T-helper 17 cell (primary cell): ENCODE data around the gene VWF. TPM values are rescaled to one million over a fixed set of nuclear protein-coding genes. Genes with fewer than 3 reads are reported as not detected.

Experiments used
- ATAC-seq: fragments of 150-1000 bp; cut with Tn5 transposase; 2 replicates; pipeline ENCODE4 v1.10.0; 2021; ENCODE audit warnings: mild to moderate bottlenecking, moderate library complexity
- DNase-seq, 3 donors: peaks; one replicate each; pipeline versions ENCODE4 v3.0.0 to v3.0.0-alpha.2; 2020 to 2021
- H3K9me3 ChIP-seq: one replicate; pipeline ENCODE4 v1.7.0; 2013; ENCODE audit warnings: low read length, mild to moderate bottlenecking; ENCODE audit not compliant: control insufficient read depth, poor library complexity, severe bottlenecking
- H3K27ac Mint-ChIP-seq: one replicate; pipeline ENCODE4 v1.8.0; 2022; ENCODE audit warnings: mild to moderate bottlenecking, moderate library complexity, mixed read lengths
- H3K27me3 Mint-ChIP-seq: one replicate; pipeline ENCODE4 v1.8.0; 2022; ENCODE audit warnings: mixed read lengths
- H3K36me3 Mint-ChIP-seq: one replicate; pipeline ENCODE4 v1.8.0; 2022; ENCODE audit warnings: low read depth, mixed read lengths
- H3K4me1 Mint-ChIP-seq: one replicate; pipeline ENCODE4 v1.8.0; 2022; ENCODE audit warnings: mild to moderate bottlenecking, mixed read lengths
- H3K4me3 Mint-ChIP-seq: one replicate; pipeline ENCODE4 v1.8.0; 2022; ENCODE audit warnings: mild to moderate bottlenecking, moderate library complexity, mixed read lengths
- total RNA-seq, 4 donors: library from RNA in 2 of 4; stranded (reverse) in 2 of 4; gene quantifications; one replicate each; pipeline ENCODE4 v1.2.3 and lab custom pipeline; 2022 to 2026

VWF gene
- total RNA-seq, 2 donors from 2014 or later = 0.55 to 4.1 TPM

GRCh38 chr12:5976196-5976595 lies 148.3 kb downstream of the VWF start:
- no peaks in the 10 kb centered on the region for H3K9me3 ChIP-seq
- Mint-ChIP-seq H3K27me3 (peaks cover 57% of the 10 kb centered on the region), H3K36me3 (no peaks in the 10 kb centered on the region), H3K27ac (no peak overlapping the region), H3K4me3 (no peak overlapping the region), H3K4me1 (peaks cover 2% of the 10 kb centered on the region)
- ATAC-seq (no peak), DNase-seq (no peak)

GRCh38 chr12:5973461-5974115 lies 150.9 kb downstream of the VWF start:
- H3K9me3 ChIP-seq = no peaks in the 10 kb centered on the region
- no peaks in the 10 kb centered on the region for H3K36me3 Mint-ChIP-seq
- peaks cover 2% of the 10 kb centered on the region for H3K4me1 Mint-ChIP-seq
- H3K27ac Mint-ChIP-seq = no peak overlapping the region
- H3K4me3 Mint-ChIP-seq = no peak overlapping the region
- ATAC-seq (no peak), DNase-seq (no peak)
- H3K27me3 Mint-ChIP-seq = peaks cover 84% of the 10 kb centered on the region

GRCh38 chr12:5972387-5972786 lies 152.1 kb downstream of the VWF start:
- ATAC-seq (no peak), DNase-seq (no peak)
- no peaks in the 10 kb centered on the region for H3K9me3 ChIP-seq
- Mint-ChIP-seq H3K27me3 (peaks cover 87% of the 10 kb centered on the region), H3K36me3 (no peaks in the 10 kb centered on the region), H3K4me3 (no peak overlapping the region), H3K27ac (peak overlapping the region; percentile 14), H3K4me1 (peaks cover 2% of the 10 kb centered on the region)

GRCh38 chr12:5971194-5971850 lies 153.1 kb downstream of the VWF start:
- Mint-ChIP-seq H3K27me3 (peaks cover 78% of the 10 kb centered on the region), H3K36me3 (no peaks in the 10 kb centered on the region), H3K4me1 (no peaks in the 10 kb centered on the region), H3K27ac (no peak overlapping the region), H3K4me3 (no peak overlapping the region)
- no peak for DNase-seq
- no peaks in the 10 kb centered on the region for H3K9me3 ChIP-seq
- no peak for ATAC-seq

- no peak for DNase-seq
- peaks cover 2% of the 10 kb centered on the region for H3K4me1 Mint-ChIP-seq
- no peaks in the 10 kb centered on the region for H3K9me3 ChIP-seq
- no peak for ATAC-seq
- H3K4me3 Mint-ChIP-seq = no peak overlapping the region
- peaks cover 74% of the 10 kb centered on the region for H3K27me3 Mint-ChIP-seq
- H3K36me3 Mint-ChIP-seq = no peaks in the 10 kb centered on the region
- peak overlapping the region; percentile 32 for H3K27ac Mint-ChIP-seq
Measured at GRCh38 chr12:5969974-5970690, 154.3 kb downstream of the VWF start.

GRCh38 chr12:5969156-5969973 lies 155.1 kb downstream of the VWF start:
- H3K9me3 ChIP-seq = no peaks in the 10 kb centered on the region
- ATAC-seq (no peak), DNase-seq (no peak)
- Mint-ChIP-seq H3K4me1 (peaks cover 4% of the 10 kb centered on the region), H3K27me3 (peaks cover 75% of the 10 kb centered on the region), H3K36me3 (no peaks in the 10 kb centered on the region), H3K4me3 (no peak overlapping the region), H3K27ac (no peak overlapping the region)

- Mint-ChIP-seq H3K27me3 (peaks cover 62% of the 10 kb centered on the region), H3K4me1 (peaks cover 6% of the 10 kb centered on the region), H3K4me3 (no peak overlapping the region), H3K27ac (no peak overlapping the region), H3K36me3 (no peaks in the 10 kb centered on the region)
- DNase-seq (no peak), ATAC-seq (no peak)
- no peaks in the 10 kb centered on the region for H3K9me3 ChIP-seq
Measured at GRCh38 chr12:5967645-5968415, 156.6 kb downstream of the VWF start.

- H3K4me3 Mint-ChIP-seq = no peak overlapping the region
- H3K27ac Mint-ChIP-seq = no peak overlapping the region
Measured at GRCh38 chr12:5966486-5967095, 157.9 kb downstream of the VWF start.

GRCh38 chr12:5965950-5966383 lies 158.5 kb downstream of the VWF start:
- no peak overlapping the region for H3K4me3 Mint-ChIP-seq
- no peaks in the 10 kb centered on the region for H3K36me3 Mint-ChIP-seq
- H3K4me1 Mint-ChIP-seq = peaks cover 6% of the 10 kb centered on the region
- DNase-seq = peak in 1 of 3 donors; percentile 21
- H3K27me3 Mint-ChIP-seq = peaks cover 43% of the 10 kb centered on the region
- H3K27ac Mint-ChIP-seq = no peak overlapping the region
- no peaks in the 10 kb centered on the region for H3K9me3 ChIP-seq
- ATAC-seq = peak; percentile 77

More at GRCh38 chr12:5966486-5967095, 157.9 kb downstream of the VWF start:
- peaks cover 49% of the 10 kb centered on the region for H3K27me3 Mint-ChIP-seq
- ATAC-seq = no peak
- no peak for DNase-seq
- H3K9me3 ChIP-seq = no peaks in the 10 kb centered on the region
- H3K4me1 Mint-ChIP-seq = peaks cover 6% of the 10 kb centered on the region
- H3K36me3 Mint-ChIP-seq = no peaks in the 10 kb centered on the region

- Mint-ChIP-seq H3K4me3 (no peak overlapping the region), H3K27ac (no peak overlapping the region), H3K27me3 (peaks cover 40% of the 10 kb centered on the region), H3K4me1 (peaks cover 6% of the 10 kb centered on the region), H3K36me3 (no peaks in the 10 kb centered on the region)
- H3K9me3 ChIP-seq = no peaks in the 10 kb centered on the region
- no peak for DNase-seq
- ATAC-seq = no peak
Measured at GRCh38 chr12:5964913-5965900, 159.3 kb downstream of the VWF start.

GRCh38 chr12:5963515-5963914 lies 161.0 kb downstream of the VWF start:
- Mint-ChIP-seq H3K27ac (no peak overlapping the region), H3K27me3 (peaks cover 25% of the 10 kb centered on the region), H3K36me3 (no peaks in the 10 kb centered on the region), H3K4me1 (peaks cover 6% of the 10 kb centered on the region), H3K4me3 (no peak overlapping the region)
- no peak for ATAC-seq
- H3K9me3 ChIP-seq = no peaks in the 10 kb centered on the region
- DNase-seq = no peak
